K562 (cell line): ENCODE measurements around the gene NME2. TPM values are rescaled to one million over a fixed set of nuclear protein-coding genes. Genes with fewer than 3 reads are reported as not detected.
A peak's percentile ranks its signal among the peaks of the same experiment; 100 is the strongest.

ENCODE experiments used
- BCL6 ChIP-seq: fragments of 250-450 bp; sonication (Bioruptor Pico); IDR thresholded peaks from 2 replicates; pipeline ENCODE4 v1.4.0; 2020
- BCLAF1 ChIP-seq, 2 experiments: fragments of 450-650 bp in 1 of 2; IDR thresholded peaks; 2 replicates each; pipeline ENCODE4 v1.6.1; 2011 to 2017; ENCODE audit warnings: low read depth in 2 of 2, antibody characterized with exemption in 1 of 2, borderline replicate concordance in 1 of 2, low read length in 1 of 2, mild to moderate bottlenecking in 1 of 2, mixed read lengths in 1 of 2; ENCODE audit not compliant: control insufficient read depth in 1 of 2
- CHD4 ChIP-seq: fragments of 200-600 bp; sonication (generic); IDR thresholded peaks from 3 replicates; pipeline ENCODE4 v1.6.1; 2012; ENCODE audit warnings: low read depth, mild to moderate bottlenecking, mixed read lengths, low read length, inconsistent platforms; ENCODE audit not compliant: insufficient read depth, insufficient replicate concordance, poor library complexity, severe bottlenecking
- CTBP1 ChIP-seq: fragments of 450-650 bp; IDR thresholded peaks from 2 replicates; pipeline ENCODE4 v1.6.1; 2016; ENCODE audit warnings: borderline replicate concordance
- CTCF ChIP-seq, 3 experiments: IDR thresholded peaks in 2 of 3; conservative IDR thresholded peaks in 1 of 3; 2 replicates each; pipeline ENCODE4 v1.5.1; 2011 to 2012; ENCODE audit warnings: low read length in 3 of 3, mild to moderate bottlenecking in 3 of 3, control low read depth in 2 of 3, improper control_type of control experiment in 1 of 3, inconsistent platforms in 1 of 3, low read depth in 1 of 3, mixed read lengths in 1 of 3, moderate library complexity in 1 of 3; ENCODE audit not compliant: insufficient read depth in 2 of 3
- FOXK2 ChIP-seq, 2 experiments: fragments of 450-650 bp; IDR thresholded peaks in 1 of 2; conservative IDR thresholded peaks in 1 of 2; 2 replicates each; pipeline ENCODE4 v1.6.1; 2016; ENCODE audit warnings: low read depth in 2 of 2, mild to moderate bottlenecking in 1 of 2
- GATA2 ChIP-seq: sonication (generic); formaldehyde crosslinking; IDR thresholded peaks from 2 replicates; pipeline ENCODE4 v1.4.0; 2020; ENCODE audit warnings: mild to moderate bottlenecking, missing genetic modification reagents
- HMGN3 ChIP-seq: IDR thresholded peaks from 2 replicates; pipeline ENCODE4 v1.6.1; 2011; ENCODE audit warnings: borderline replicate concordance, low read depth, mild to moderate bottlenecking, mixed read lengths, low read length; ENCODE audit not compliant: insufficient read length; ENCODE audit errors: extremely low read depth
- HMGXB4 ChIP-seq: sonication (generic); formaldehyde crosslinking; IDR thresholded peaks from 2 replicates; pipeline ENCODE4 v1.8.1; 2023; ENCODE audit warnings: mild to moderate bottlenecking, missing genetic modification reagents
- MAFK ChIP-seq: IDR thresholded peaks from 2 replicates; pipeline ENCODE4 v1.6.1; 2011; ENCODE audit warnings: low read length, improper control_type of control experiment
- MXI1 ChIP-seq: IDR thresholded peaks from 2 replicates; pipeline ENCODE4 v1.6.1; 2011; ENCODE audit warnings: low read depth, mild to moderate bottlenecking, improper control_type of control experiment, low read length
- POLR3G ChIP-seq: IDR thresholded peaks from 2 replicates; pipeline ENCODE4 v1.6.1; 2011; ENCODE audit not compliant: insufficient read length, insufficient replicate concordance; ENCODE audit errors: extremely low read depth
- RBM14 ChIP-seq: fragments of 200-400 bp; formaldehyde crosslinking; IDR thresholded peaks from 2 replicates; pipeline ENCODE4 v1.6.1; 2018; ENCODE audit warnings: low read depth, mild to moderate bottlenecking, low read length, moderate library complexity, borderline replicate concordance; ENCODE audit not compliant: insufficient read depth
- RUNX1 ChIP-seq: sonication (generic); IDR thresholded peaks from 2 replicates; pipeline ENCODE4 v1.6.1; 2016; ENCODE audit warnings: antibody characterized with exemption, low read depth
- SMARCA4 ChIP-seq: fragments of 450-650 bp; IDR thresholded peaks from 2 replicates; pipeline ENCODE4 v1.6.1; 2016
- SMC3 ChIP-seq: conservative IDR thresholded peaks from 2 replicates; pipeline ENCODE4 v1.6.1; 2011; ENCODE audit warnings: low read depth, low read length, improper control_type of control experiment; ENCODE audit not compliant: insufficient read depth
- SOX6 ChIP-seq: fragments of 450-650 bp; IDR thresholded peaks from 2 replicates; pipeline ENCODE4 v1.6.1; 2014; ENCODE audit warnings: mild to moderate bottlenecking
- U2AF1 ChIP-seq: fragments of 200-400 bp; formaldehyde crosslinking; optimal IDR thresholded peaks from 2 replicates; pipeline ENCODE3; 2017; ENCODE audit warnings: mild to moderate bottlenecking, low read depth, low read length, moderate library complexity
- ZBTB1 ChIP-seq: sonication (generic); formaldehyde crosslinking; IDR thresholded peaks from 2 replicates; pipeline ENCODE4 v1.8.1; 2023; ENCODE audit warnings: missing genetic modification reagents, low read depth, mild to moderate bottlenecking, borderline replicate concordance
- ZNF133 ChIP-seq: fragments of 250-450 bp; sonication (Bioruptor Pico); IDR thresholded peaks from 2 replicates; pipeline ENCODE4 v1.4.0; 2020; ENCODE audit warnings: mild to moderate bottlenecking
- polyA plus RNA-seq, 8 experiments: library from polyadenylated mRNA; depleted of rRNA in 4 of 8; stranded (reverse) in 5 of 8; unstranded in 3 of 8; fragments of >200 nt; fragmentation: Nextera tagmentation in 2 of 8; fragmentation: Illumina TruSeq in 1 of 8; extraction: Ambion mirVana in 2 of 8; extraction: Trizol in 1 of 8; gene quantifications; 2 replicates each; pipeline versions ENCODE4 v1.2.1 to v1.2.3, GENCODE V29; 2011 to 2014; ENCODE audit warnings: inconsistent platforms in 1 of 8, missing spikeins in 1 of 8
- total RNA-seq, 7 experiments: library from RNA; depleted of rRNA in 6 of 7; stranded (reverse); fragments of >200 nt in 6 of 7; fragmentation: Illumina TruSeq in 2 of 7; extraction: Trizol in 2 of 7; gene quantifications; 2 replicates each; pipeline versions ENCODE4 v1.2.1 to v1.2.3, GENCODE V29; 2011 to 2021; ENCODE audit warnings: low replicate concordance in 1 of 7

NME2 gene
- total and polyA plus RNA-seq, 9 of the 15 experiments (the other 6 are each of a cell fraction or from before 2014, with no cell fraction given), result 684 to 1,202 (median 924) TPM

GRCh38 chr17:51166987-51167931 is 1.0 kb downstream of the NME2 start (continued):
- TF ChIP-seq GATA2 (CRISPR knock-in tag) (no peak), CTCF (IDR thresholded peaks at IDR 0.05 in 2 of 3, conservative IDR thresholded peaks at IDR 0.05 in 1 of 3; ENCODE audit: insufficient read depth in 2 of 3, low read depth in 1 of 3, low read length in 3 of 3) (peak; percentile 68 to 83 (median 75)), U2AF1 (peak; percentile 14), POLR3G (no peak), FOXK2 (conservative IDR thresholded peaks at IDR 0.05 in 1 of 2, IDR thresholded peaks at IDR 0.05 in 1 of 2; ENCODE audit: low read depth in 2 of 2) (no peak), MXI1 (no peak), SMARCA4 (no peak; the same call in 1 of the 2 replicates), CTBP1 (0 out of 2 replicates have a peak, but pooled peaks have one; percentile 5), MAFK (no peak), HMGXB4 (CRISPR knock-in tag) (0 out of 2 replicates have a peak, but pooled peaks have one; percentile 10), CHD4 (no peak), RBM14 (0 out of 2 replicates have a peak, but pooled peaks have one; percentile 88), BCL6 (CRISPR knock-in tag) (no peak), ZBTB1 (no peak), RUNX1 (no peak), HMGN3 (peak; percentile 67), SMC3 (peak; percentile 44), SOX6 (no peak), BCLAF1 (IDR thresholded peaks at IDR 0.05; ENCODE audit: borderline replicate concordance in 1 of 2, control insufficient read depth in 1 of 2, low read depth in 2 of 2, low read length in 1 of 2) (no peak), ZNF133 (CRISPR knock-in tag) (no peak)
